ENCODE measurements around the gene TMEM30A.

- TF ChIP-seq, protein P1, sequence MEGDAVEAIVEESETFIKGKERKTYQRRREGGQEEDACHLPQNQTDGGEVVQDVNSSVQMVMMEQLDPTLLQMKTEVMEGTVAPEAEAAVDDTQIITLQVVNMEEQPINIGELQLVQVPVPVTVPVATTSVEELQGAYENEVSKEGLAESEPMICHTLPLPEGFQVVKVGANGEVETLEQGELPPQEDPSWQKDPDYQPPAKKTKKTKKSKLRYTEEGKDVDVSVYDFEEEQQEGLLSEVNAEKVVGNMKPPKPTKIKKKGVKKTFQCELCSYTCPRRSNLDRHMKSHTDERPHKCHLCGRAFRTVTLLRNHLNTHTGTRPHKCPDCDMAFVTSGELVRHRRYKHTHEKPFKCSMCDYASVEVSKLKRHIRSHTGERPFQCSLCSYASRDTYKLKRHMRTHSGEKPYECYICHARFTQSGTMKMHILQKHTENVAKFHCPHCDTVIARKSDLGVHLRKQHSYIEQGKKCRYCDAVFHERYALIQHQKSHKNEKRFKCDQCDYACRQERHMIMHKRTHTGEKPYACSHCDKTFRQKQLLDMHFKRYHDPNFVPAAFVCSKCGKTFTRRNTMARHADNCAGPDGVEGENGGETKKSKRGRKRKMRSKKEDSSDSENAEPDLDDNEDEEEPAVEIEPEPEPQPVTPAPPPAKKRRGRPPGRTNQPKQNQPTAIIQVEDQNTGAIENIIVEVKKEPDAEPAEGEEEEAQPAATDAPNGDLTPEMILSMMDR (IDR thresholded peaks at IDR 0.05), result no peak
- no peak for TF ChIP-seq POLR2A (IDR thresholded peaks at IDR 0.05)
These were observed 80.9 kb downstream of the TMEM30A start for GRCh38 chr6:75203721-75204120.

Data from lower leg skin (tissue), 3 donors.